H9 (cell line): ENCODE results near the gene SPCS3. TPM values are rescaled to one million over a fixed set of nuclear protein-coding genes. Genes with fewer than 3 reads are reported as not detected.
A peak's percentile ranks its signal among the peaks of the same experiment; 100 is the strongest.

Experiments used
- DNase-seq: peaks from one replicate; pipeline ENCODE4 v3.0.0-alpha.2; 2017
- H2AFZ ChIP-seq: one replicate; pipeline ENCODE4 v1.6.1; 2013; ENCODE audit warnings: mild to moderate bottlenecking, low read length, control low read depth, moderate library complexity
- H2AK5ac ChIP-seq: 2 replicates; pipeline ENCODE4 v1.6.1; 2013; ENCODE audit warnings: low read length, control low read depth, mixed read lengths; ENCODE audit not compliant: insufficient read length
- H2BK120ac ChIP-seq: one replicate; pipeline ENCODE4 v1.6.1; 2013; ENCODE audit warnings: low read depth, mild to moderate bottlenecking, low read length, control low read depth, inconsistent platforms; ENCODE audit not compliant: poor library complexity, severe bottlenecking
- H2BK12ac ChIP-seq: 2 replicates; pipeline ENCODE4 v1.6.1; 2013; ENCODE audit warnings: low read length, control low read depth, mixed read lengths, low read depth; ENCODE audit not compliant: insufficient read length
- H2BK15ac ChIP-seq: 2 replicates; pipeline ENCODE4 v1.6.1; 2013; ENCODE audit warnings: low read depth, low read length, control low read depth
- H2BK20ac ChIP-seq: one replicate; pipeline ENCODE4 v1.6.1; 2013; ENCODE audit warnings: low read depth, mild to moderate bottlenecking, low read length, control low read depth, inconsistent platforms; ENCODE audit not compliant: poor library complexity, severe bottlenecking
- H2BK5ac ChIP-seq: 2 replicates; pipeline ENCODE4 v1.6.1; 2013; ENCODE audit warnings: low read length, control low read depth, mixed read lengths; ENCODE audit not compliant: insufficient read length
- H3K14ac ChIP-seq: 2 replicates; pipeline ENCODE4 v1.6.1; 2013; ENCODE audit warnings: low read length, control low read depth; ENCODE audit not compliant: insufficient read depth
- H3K18ac ChIP-seq: 2 replicates; pipeline ENCODE4 v1.6.1; 2013; ENCODE audit warnings: low read depth, mild to moderate bottlenecking, mixed read lengths, low read length, control low read depth; ENCODE audit not compliant: insufficient read length
- H3K23ac ChIP-seq: 2 replicates; pipeline ENCODE4 v1.6.1; 2013; ENCODE audit warnings: low read length, control low read depth, mixed read lengths, low read depth; ENCODE audit not compliant: insufficient read length
- H3K23me2 ChIP-seq: 2 replicates; pipeline ENCODE4 v1.6.1; 2013; ENCODE audit warnings: low read depth, mild to moderate bottlenecking, mixed read lengths, low read length, control low read depth; ENCODE audit not compliant: insufficient read length, poor library complexity, severe bottlenecking
- H3K27ac ChIP-seq: 2 replicates; pipeline ENCODE4 v1.5.1; 2013; ENCODE audit warnings: low read length, control low read depth, mixed read lengths, low read depth; ENCODE audit not compliant: insufficient read length
- H3K27me3 ChIP-seq: 2 replicates; pipeline ENCODE4 v1.6.1; 2013; ENCODE audit warnings: low read length, control low read depth, inconsistent platforms; ENCODE audit not compliant: insufficient read depth
- H3K4ac ChIP-seq: 2 replicates; pipeline ENCODE4 v1.6.1; 2013; ENCODE audit warnings: low read depth, mild to moderate bottlenecking, control low read depth, inconsistent platforms, low read length, moderate library complexity
- H3K4me1 ChIP-seq: 2 replicates; pipeline ENCODE4 v1.6.1; 2013; ENCODE audit warnings: low read length, control low read depth, inconsistent platforms; ENCODE audit not compliant: insufficient read depth
- H3K4me2 ChIP-seq: 2 replicates; pipeline ENCODE4 v1.6.1; 2013; ENCODE audit warnings: low read length, control low read depth, mixed read lengths; ENCODE audit not compliant: insufficient read length, insufficient read depth
- H3K56ac ChIP-seq: 2 replicates; pipeline ENCODE4 v1.6.1; 2013; ENCODE audit warnings: low read depth, mild to moderate bottlenecking, mixed read lengths, low read length, control low read depth; ENCODE audit not compliant: insufficient read length
- H3K79me1 ChIP-seq: 2 replicates; pipeline ENCODE4 v1.6.1; 2013; ENCODE audit warnings: low read depth, mild to moderate bottlenecking, moderate library complexity, low read length, control low read depth, inconsistent platforms; ENCODE audit not compliant: insufficient read depth, poor library complexity, severe bottlenecking
- H3K79me2 ChIP-seq: 2 replicates; pipeline ENCODE4 v1.6.1; 2013; ENCODE audit warnings: low read length, control low read depth, inconsistent platforms; ENCODE audit not compliant: insufficient read depth
- H3K9ac ChIP-seq: 2 replicates; pipeline ENCODE4 v1.6.1; 2013; ENCODE audit warnings: low read length, control low read depth, mixed read lengths; ENCODE audit not compliant: insufficient read length; ENCODE audit errors: extremely low read depth
- H3K9me3 ChIP-seq: one replicate; pipeline ENCODE4 v1.6.1; 2013; ENCODE audit warnings: low read depth, low read length, inconsistent platforms; ENCODE audit not compliant: control insufficient read depth
- H3T11ph ChIP-seq: one replicate; pipeline ENCODE4 v1.6.1; 2013; ENCODE audit warnings: mild to moderate bottlenecking, low read length, control low read depth, inconsistent platforms
- H4K20me1 ChIP-seq: one replicate; pipeline ENCODE4 v1.6.1; 2013; ENCODE audit not compliant: control insufficient read depth, insufficient read length, insufficient read depth
- H4K5ac ChIP-seq: 2 replicates; pipeline ENCODE4 v1.6.1; 2013; ENCODE audit warnings: low read depth, mild to moderate bottlenecking, mixed read lengths, low read length, control low read depth; ENCODE audit not compliant: insufficient read length
- H4K8ac ChIP-seq: replicated peaks from 2 replicates; pipeline ENCODE4 v1.6.1; 2013; ENCODE audit warnings: low read length, control low read depth, mixed read lengths, low read depth; ENCODE audit not compliant: insufficient read length
- H4K91ac ChIP-seq: 2 replicates; pipeline ENCODE4 v1.6.1; 2013; ENCODE audit warnings: low read depth, mild to moderate bottlenecking, moderate library complexity, mixed read lengths, low read length, control low read depth; ENCODE audit not compliant: insufficient read length
- H3K27ac Mint-ChIP-seq, 3 experiments: 2 replicates in 2 of 3; 3 replicates in 1 of 3; pipeline ENCODE4 v1.8.0; 2020 to 2021; ENCODE audit warnings: mixed read lengths in 3 of 3, mild to moderate bottlenecking in 1 of 3, moderate library complexity in 1 of 3
- H3K27me3 Mint-ChIP-seq: 2 replicates; pipeline ENCODE4 v1.8.0; 2021; ENCODE audit warnings: low read depth, mild to moderate bottlenecking, moderate library complexity, mixed read lengths
- H3K36me3 Mint-ChIP-seq, 3 experiments: 2 replicates in 2 of 3; 3 replicates in 1 of 3; pipeline ENCODE4 v1.8.0; 2020 to 2021; ENCODE audit warnings: low read depth in 3 of 3, mixed read lengths in 3 of 3; ENCODE audit not compliant: insufficient read depth in 1 of 3
- H3K4me1 Mint-ChIP-seq, 2 experiments: 2 replicates each; pipeline ENCODE4 v1.8.0; 2020; ENCODE audit warnings: mixed read lengths in 2 of 2
- H3K4me3 Mint-ChIP-seq, 2 experiments: 2 replicates in 1 of 2; 3 replicates in 1 of 2; pipeline ENCODE4 v1.8.0; 2020 to 2021; ENCODE audit warnings: mild to moderate bottlenecking in 2 of 2, mixed read lengths in 2 of 2, moderate library complexity in 1 of 2
- H3K9me3 Mint-ChIP-seq, 2 experiments: 2 replicates in 1 of 2; 3 replicates in 1 of 2; pipeline ENCODE4 v1.8.0; 2020; ENCODE audit warnings: mild to moderate bottlenecking in 2 of 2, mixed read lengths in 2 of 2, moderate library complexity in 1 of 2
- WGBS: extraction: QIAGEN DNeasy Blood & Tissue Kit; methylation state at CpG from one replicate; pipeline ENCODE4 v1.1.7; 2013; ENCODE audit warnings: missing lambda C conversion rate, low lambda C conversion rate, mixed read lengths; ENCODE audit not compliant: insufficient read length; ENCODE audit errors: extremely low coverage; 5-methylcytosine and 5-hydroxymethylcytosine counted together
- total RNA-seq: library from RNA; stranded (reverse); gene quantifications from 2 replicates; pipeline ENCODE4 v1.2.1, GENCODE V29; 2021
- TF ChIP-seq, protein P1 (sequence below): fragments of 200-600 bp; sonication (generic); conservative IDR thresholded peaks from 3 replicates; pipeline ENCODE4 v1.8.0; 2021; ENCODE audit warnings: antibody characterized with exemption, mild to moderate bottlenecking

Gene SPCS3
- total RNA-seq, 1 experiment from 2014 or later, result 113 TPM

DNA sequence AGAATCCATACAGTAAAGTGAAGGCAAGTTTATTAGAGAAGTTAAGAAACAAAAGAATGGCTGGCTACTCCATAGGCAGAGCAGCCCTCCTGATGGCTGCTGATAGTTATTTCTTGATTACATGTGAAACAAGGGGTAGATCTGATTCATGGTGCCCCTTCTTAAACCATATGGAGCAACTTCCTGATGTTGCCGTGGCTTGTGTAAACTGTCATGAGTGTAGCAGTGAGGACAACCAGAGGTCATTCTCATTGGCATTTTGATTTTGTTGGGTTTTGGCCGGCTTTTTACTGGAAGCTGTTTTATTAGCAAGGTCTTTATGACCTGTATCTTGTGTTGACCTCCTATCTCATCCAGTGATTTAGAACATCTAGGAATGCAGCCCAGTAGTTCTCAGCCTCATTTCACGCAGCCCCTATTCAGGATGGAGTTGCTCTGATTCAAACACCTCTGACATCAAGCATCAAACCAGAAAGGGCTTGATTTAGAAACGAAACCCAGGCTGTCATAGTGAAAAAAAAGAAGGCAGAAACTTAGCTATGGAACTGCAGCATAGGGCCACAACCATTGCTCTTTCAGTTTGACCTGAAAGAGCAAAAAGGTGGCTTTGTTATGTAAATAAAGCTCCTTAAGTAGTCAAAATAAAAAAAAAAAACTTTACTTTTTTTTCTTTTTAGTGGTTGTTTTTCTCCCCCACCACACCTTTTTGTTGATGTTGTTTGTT is 37.8 kb downstream of the SPCS3 start:
- Mint-ChIP-seq H3K4me1 (peaks cover 32 to 37% of the 10 kb centered on the region in 2 experiments), H3K27me3 (no peaks in the 10 kb centered on the region), H3K9me3 (peaks cover 29 to 33% of the 10 kb centered on the region in 2 experiments), H3K27ac (peak overlapping the region; percentile 11 to 94 (median 85); a peak in 5 of 7 replicates), H3K36me3 (peaks cover 13 to 28% (median 18%) of the 10 kb centered on the region in 3 experiments), H3K4me3 (no peak overlapping the region)
- Histone ChIP-seq H2AFZ (no peak overlapping the region), H2BK12ac (no peak overlapping the region), H3K18ac (no peak overlapping the region), H2AK5ac (no peak overlapping the region), H3T11ph (no peak overlapping the region), H2BK15ac (no peak overlapping the region), H3K4ac (no peak overlapping the region), H4K8ac (no peak overlapping the region), H4K20me1 (no peaks in the 10 kb centered on the region), H3K4me2 (no peak overlapping the region), H3K79me1 (no peaks in the 10 kb centered on the region), H3K4me1 (peaks cover 3% of the 10 kb centered on the region), H3K23me2 (no peaks in the 10 kb centered on the region), H3K27ac (peak overlapping the region; percentile 15), H3K56ac (no peak overlapping the region), H2BK120ac (no peak overlapping the region), H3K9ac (no peak overlapping the region), H3K27me3 (no peaks in the 10 kb centered on the region), H3K14ac (no peak overlapping the region), H2BK20ac (no peak overlapping the region), H3K79me2 (no peaks in the 10 kb centered on the region), H4K5ac (no peak overlapping the region), H2BK5ac (no peak overlapping the region), H4K91ac (no peak overlapping the region), H3K9me3 (peaks cover 10% of the 10 kb centered on the region), H3K23ac (no peak overlapping the region)
- WGBS, result no CpG with 5 or more reads among the region's 4 CpGs
- TF ChIP-seq, protein P1, sequence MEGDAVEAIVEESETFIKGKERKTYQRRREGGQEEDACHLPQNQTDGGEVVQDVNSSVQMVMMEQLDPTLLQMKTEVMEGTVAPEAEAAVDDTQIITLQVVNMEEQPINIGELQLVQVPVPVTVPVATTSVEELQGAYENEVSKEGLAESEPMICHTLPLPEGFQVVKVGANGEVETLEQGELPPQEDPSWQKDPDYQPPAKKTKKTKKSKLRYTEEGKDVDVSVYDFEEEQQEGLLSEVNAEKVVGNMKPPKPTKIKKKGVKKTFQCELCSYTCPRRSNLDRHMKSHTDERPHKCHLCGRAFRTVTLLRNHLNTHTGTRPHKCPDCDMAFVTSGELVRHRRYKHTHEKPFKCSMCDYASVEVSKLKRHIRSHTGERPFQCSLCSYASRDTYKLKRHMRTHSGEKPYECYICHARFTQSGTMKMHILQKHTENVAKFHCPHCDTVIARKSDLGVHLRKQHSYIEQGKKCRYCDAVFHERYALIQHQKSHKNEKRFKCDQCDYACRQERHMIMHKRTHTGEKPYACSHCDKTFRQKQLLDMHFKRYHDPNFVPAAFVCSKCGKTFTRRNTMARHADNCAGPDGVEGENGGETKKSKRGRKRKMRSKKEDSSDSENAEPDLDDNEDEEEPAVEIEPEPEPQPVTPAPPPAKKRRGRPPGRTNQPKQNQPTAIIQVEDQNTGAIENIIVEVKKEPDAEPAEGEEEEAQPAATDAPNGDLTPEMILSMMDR, result no peak
- no peak for DNase-seq
